RPMI7951 (cell line): ENCODE measurements around the gene TM9SF1. TPM values are rescaled to one million over a fixed set of nuclear protein-coding genes. Genes with fewer than 3 reads are reported as not detected.

ENCODE experiments used
- DNase-seq: peaks from one replicate; pipeline ENCODE4 v3.0.0-alpha.2; 2012; ENCODE audit warnings: low read depth
- total RNA-seq: library from RNA; depleted of rRNA; stranded (reverse); fragments of >200 nt; shearing (Covaris generic); gene quantifications from 2 replicates; pipeline ENCODE4 v1.2.3, GENCODE V29; 2014

Gene TM9SF1
- total RNA-seq, 1 experiment from 2014 or later: 52.5 TPM

GRCh38 chr14:24179294-24179960 is 15.8 kb downstream of the TM9SF1 start:
- no peak for DNase-seq

GRCh38 chr14:24178399-24179178 is 16.7 kb downstream of the TM9SF1 start:
- DNase-seq: no peak

- DNase-seq: no peak
These were observed 17.4 kb downstream of the TM9SF1 start for GRCh38 chr14:24177891-24178290.

- no peak for DNase-seq
These were observed 18.0 kb downstream of the TM9SF1 start for GRCh38 chr14:24177041-24177825.

GRCh38 chr14:24176599-24176998 is 18.6 kb downstream of the TM9SF1 start:
- no peak for DNase-seq

- no peak for DNase-seq
These were observed 22.4 kb downstream of the TM9SF1 start for GRCh38 chr14:24172871-24173281.

- DNase-seq: no peak
These were observed 22.9 kb downstream of the TM9SF1 start for GRCh38 chr14:24172261-24172860.

GRCh38 chr14:24171422-24172260 is 23.6 kb downstream of the TM9SF1 start, which contains the start of gene REC8:
TSS of gene REC8 (plus strand) at chr14:24172080. CDS start at chr14:24172553, 473 bp downstream.
- DNase-seq: no peak

- DNase-seq: no peak
These were observed 27.6 kb downstream of the TM9SF1 start for GRCh38 chr14:24167469-24168114.

- no peak for DNase-seq
These were observed 29.5 kb downstream of the TM9SF1 start for GRCh38 chr14:24165785-24166184.

- no peak for DNase-seq
These were observed 30.7 kb downstream of the TM9SF1 start for GRCh38 chr14:24164518-24164991.

- no peak for DNase-seq
These were observed 33.1 kb downstream of the TM9SF1 start for GRCh38 chr14:24162093-24162492.

GRCh38 chr14:24160850-24161804 is 34.1 kb downstream of the TM9SF1 start, which contains the start of gene IRF9:
TSS of gene IRF9 (plus strand) at chr14:24161265. CDS start at chr14:24162145, 880 bp downstream.
- peak; percentile 92 for DNase-seq

GRCh38 chr14:24160499-24160849 is 34.8 kb downstream of the TM9SF1 start:
- no peak for DNase-seq

- DNase-seq: no peak
These were observed 35.3 kb downstream of the TM9SF1 start for GRCh38 chr14:24159777-24160498.

GRCh38 chr14:24157331-24157730 is 37.9 kb downstream of the TM9SF1 start:
- DNase-seq: no peak

- no peak for DNase-seq
These were observed 38.4 kb downstream of the TM9SF1 start for GRCh38 chr14:24156840-24157239.

GRCh38 chr14:24155100-24155499 is 40.1 kb downstream of the TM9SF1 start:
- no peak for DNase-seq
